Measurements from ENCODE around the gene SEMA5A. TPM values are rescaled to one million over a fixed set of nuclear protein-coding genes. Genes with fewer than 3 reads are reported as not detected.

The SEMA5A gene, protein sequence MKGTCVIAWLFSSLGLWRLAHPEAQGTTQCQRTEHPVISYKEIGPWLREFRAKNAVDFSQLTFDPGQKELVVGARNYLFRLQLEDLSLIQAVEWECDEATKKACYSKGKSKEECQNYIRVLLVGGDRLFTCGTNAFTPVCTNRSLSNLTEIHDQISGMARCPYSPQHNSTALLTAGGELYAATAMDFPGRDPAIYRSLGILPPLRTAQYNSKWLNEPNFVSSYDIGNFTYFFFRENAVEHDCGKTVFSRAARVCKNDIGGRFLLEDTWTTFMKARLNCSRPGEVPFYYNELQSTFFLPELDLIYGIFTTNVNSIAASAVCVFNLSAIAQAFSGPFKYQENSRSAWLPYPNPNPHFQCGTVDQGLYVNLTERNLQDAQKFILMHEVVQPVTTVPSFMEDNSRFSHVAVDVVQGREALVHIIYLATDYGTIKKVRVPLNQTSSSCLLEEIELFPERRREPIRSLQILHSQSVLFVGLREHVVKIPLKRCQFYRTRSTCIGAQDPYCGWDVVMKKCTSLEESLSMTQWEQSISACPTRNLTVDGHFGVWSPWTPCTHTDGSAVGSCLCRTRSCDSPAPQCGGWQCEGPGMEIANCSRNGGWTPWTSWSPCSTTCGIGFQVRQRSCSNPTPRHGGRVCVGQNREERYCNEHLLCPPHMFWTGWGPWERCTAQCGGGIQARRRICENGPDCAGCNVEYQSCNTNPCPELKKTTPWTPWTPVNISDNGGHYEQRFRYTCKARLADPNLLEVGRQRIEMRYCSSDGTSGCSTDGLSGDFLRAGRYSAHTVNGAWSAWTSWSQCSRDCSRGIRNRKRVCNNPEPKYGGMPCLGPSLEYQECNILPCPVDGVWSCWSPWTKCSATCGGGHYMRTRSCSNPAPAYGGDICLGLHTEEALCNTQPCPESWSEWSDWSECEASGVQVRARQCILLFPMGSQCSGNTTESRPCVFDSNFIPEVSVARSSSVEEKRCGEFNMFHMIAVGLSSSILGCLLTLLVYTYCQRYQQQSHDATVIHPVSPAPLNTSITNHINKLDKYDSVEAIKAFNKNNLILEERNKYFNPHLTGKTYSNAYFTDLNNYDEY
- total RNA-seq = 15.7 and 16.0 TPM in 2 replicates

DNA sequence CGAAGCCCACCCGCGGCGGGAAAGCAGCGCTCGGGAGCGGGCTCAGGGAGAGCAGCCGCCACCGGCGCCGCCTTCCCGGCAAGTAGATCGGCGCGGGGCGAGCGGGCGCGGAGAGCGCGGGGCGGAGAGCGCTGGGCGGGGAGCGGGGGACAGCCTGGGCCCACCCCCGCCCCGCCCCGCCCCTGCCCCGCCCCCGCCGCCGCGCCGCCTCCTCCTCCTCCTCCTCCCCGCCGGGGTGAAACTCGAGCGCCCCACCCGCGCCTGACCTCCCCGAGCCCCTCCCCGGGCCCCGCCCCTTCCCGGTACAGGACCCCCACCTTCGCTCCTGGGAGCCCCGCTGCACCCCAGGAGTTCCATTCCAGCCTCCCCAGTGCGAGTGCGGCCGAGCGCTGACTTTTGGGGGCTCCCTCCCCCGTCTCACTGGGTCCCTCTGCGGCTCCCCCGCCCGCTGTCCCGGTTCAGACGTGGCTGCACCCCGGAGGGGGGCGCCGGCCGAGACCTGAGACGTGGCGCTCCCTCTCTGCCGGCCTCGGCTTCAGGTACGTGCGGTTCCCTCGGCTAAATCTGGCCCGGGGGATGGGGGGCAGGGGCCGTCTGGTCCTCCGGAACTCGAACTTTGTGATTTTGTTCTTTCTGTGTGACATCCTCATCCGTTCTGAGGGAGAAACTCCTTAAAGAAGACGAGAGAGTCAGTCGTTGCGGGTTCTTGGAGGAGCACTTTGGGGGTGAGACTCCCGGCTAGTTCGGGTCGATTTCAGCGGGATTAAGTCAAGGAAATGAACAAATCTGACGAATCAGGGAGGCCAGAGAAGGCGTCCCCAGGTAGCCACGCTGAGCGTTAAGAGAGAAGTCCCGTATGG, at the start of gene SEMA5A:
SEMA5A (minus strand) TSS at position 84 of the 860 bp plus-strand sequence. CDS start 166,129 bp downstream, outside the sequence.

Other genes starting within 250 kb of the SEMA5A start
- not detected in 2 replicates for gene TAS2R1, start 84.3 kb upstream of the SEMA5A start, total RNA-seq